Activated effector memory CD4-positive, alpha-beta T cell treated with Interleukin-2 at 50 U/mL for 16 hours (primary cell): ENCODE measurements around the gene KLHL36.
A peak's percentile ranks its signal among the peaks of the same experiment; 100 is the strongest.

Source experiments
- DNase-seq: peaks from one replicate; pipeline ENCODE4 v3.0.0-alpha.2; 2020

The KLHL36 gene

GRCh38 chr16:84647828-84648594 lies at the start of gene KLHL36:
KLHL36 (plus strand) TSS chr16:84648511; CDS start chr16:84650868, 2,357 bp downstream.
- DNase-seq, result peak; percentile 73

- no peak for DNase-seq
Observed at GRCh38 chr16:84599521-84600202, 48.6 kb upstream of the KLHL36 start.

DNA sequence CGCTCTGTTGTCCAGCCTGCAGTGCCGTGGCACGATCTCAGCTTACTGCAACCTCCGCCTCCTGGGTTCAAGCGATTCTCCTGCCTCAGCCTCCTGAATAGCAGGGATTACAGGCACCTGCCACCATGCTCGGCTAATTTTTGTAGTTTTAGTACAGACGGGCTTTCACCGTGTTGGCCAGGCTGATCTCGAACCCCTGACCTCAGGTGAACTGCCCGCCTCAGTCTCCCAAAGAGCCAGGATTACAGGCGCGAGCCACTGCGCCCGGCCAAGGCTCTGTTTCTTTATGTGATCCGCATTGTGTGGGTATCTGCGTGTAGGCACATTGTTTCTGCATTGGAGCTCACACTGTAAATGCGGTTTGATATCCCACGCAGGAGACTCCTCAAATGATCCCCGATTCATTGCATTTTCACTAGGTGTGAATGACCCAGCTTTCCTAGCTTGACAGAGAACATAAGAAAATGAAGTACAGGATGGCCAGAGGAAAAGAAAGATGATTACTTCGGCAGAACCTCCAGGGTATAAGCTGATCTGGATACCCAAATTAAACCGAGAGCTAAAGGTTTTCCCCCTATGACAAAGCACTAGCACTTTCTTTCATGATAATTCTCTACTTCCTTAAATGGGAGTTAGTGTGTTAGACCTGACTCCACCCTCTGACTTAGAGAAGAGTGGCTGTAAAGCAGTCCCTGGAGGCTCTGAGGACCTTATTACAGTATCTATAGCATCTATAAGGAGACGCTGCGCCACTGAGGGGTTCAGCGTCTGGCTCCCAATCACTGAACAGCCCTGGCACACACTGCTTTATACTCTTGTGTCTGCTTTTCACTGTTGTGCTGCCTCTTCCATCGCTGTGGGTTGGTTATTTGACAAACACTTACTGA lies 47.7 kb upstream of the KLHL36 start:
- DNase-seq, result no peak

GRCh38 chr16:84603140-84603816 lies 45.0 kb upstream of the KLHL36 start:
- DNase-seq, result no peak

DNA sequence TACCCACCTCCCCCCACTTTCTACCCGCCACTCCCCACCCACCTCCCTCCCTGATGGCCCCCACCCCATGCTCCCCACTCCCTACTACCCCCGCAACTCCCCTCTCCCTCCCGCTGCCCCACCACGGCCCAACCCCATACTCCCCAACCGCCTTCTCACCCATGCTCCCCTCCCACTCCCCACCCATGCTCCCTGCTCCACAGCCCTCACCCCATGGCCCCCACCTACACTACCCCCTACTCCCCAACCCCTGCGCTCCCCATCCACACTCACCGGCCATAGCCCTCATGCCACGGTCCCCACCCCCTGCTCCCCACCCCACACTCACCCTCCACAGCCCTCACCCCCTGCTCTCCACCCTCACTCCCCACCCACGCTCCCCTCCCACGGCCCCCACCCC lies 44.4 kb upstream of the KLHL36 start:
- no peak for DNase-seq

GRCh38 chr16:84604477-84605013 lies 43.8 kb upstream of the KLHL36 start:
- no peak for DNase-seq

GRCh38 chr16:84605339-84605848 lies 42.9 kb upstream of the KLHL36 start:
- no peak for DNase-seq

- DNase-seq, result no peak
Observed at GRCh38 chr16:84606081-84606875, 42.0 kb upstream of the KLHL36 start.

DNA sequence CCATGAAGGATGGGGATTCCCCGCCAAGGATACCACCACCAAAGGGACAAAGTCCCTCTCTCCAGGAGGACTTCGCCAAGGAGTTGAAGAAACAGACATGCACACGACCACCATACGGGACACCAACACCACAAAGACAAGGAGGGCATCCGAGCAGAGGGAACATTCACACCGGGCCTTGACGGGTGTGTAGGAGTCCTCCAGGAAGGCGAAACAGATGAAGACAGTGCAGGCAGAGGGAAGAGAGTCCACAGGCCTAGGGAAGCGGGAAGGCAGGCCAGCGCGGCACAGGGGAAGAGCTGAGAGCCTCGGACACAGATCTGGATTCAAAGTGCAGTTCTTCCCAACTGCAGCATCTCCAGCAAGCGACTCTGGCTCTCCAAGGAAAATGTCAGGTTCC lies 41.2 kb upstream of the KLHL36 start:
- DNase-seq, result no peak

DNA sequence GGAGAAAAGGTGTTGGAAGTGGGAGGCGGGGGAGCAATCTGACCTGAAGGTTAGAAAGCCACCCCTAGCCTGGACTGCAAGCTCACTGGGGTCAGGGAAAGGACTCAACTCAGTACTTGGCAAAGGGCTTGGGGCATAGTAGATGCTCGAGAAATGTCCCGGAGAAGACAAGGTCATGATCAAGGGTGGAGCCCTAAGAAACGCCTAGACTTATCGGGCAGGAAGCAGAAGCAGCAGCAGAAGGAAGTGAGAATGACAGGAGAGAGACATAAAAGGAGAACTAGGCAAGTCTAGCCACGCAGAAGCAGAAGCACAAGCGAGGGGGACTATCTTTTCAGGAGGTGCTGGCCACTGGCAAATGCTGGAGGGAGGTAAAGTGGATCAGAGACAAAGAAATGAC lies 40.6 kb upstream of the KLHL36 start:
- DNase-seq, result no peak

GRCh38 chr16:84608282-84608681 lies 40.0 kb upstream of the KLHL36 start:
- DNase-seq, result no peak

DNA sequence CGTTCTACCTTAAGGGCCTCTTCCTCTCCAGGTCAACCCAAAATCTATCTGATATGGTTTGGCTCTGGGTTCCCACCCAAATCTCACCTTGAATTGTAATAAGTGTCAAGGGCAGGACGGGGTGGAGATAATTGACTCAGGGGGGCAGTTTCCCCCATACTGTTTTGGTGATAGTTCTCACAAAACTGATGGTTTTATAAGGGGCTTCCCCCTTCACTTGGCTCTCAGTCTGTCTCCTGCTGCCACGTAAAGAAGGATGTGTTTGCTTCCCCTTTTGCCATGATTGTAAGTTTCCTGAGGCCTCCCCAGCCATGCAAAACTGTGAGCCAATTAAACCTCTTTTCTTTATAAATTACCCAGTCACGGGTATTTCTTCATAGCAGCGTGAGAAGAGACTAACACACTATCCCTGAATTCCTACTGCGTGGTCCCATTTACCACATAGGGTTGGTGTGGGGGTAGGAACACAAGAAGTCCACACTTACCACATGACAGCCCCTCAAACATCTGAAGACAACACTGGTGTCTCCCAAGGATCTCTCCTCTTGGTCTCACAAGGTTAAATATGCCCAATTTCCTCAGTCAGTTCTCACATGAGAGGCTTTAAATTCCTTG lies 38.6 kb upstream of the KLHL36 start:
- DNase-seq, result no peak

- no peak for DNase-seq
Observed at GRCh38 chr16:84610376-84610775, 37.9 kb upstream of the KLHL36 start.

GRCh38 chr16:84611041-84611440 lies 37.3 kb upstream of the KLHL36 start:
- DNase-seq, result no peak

DNA sequence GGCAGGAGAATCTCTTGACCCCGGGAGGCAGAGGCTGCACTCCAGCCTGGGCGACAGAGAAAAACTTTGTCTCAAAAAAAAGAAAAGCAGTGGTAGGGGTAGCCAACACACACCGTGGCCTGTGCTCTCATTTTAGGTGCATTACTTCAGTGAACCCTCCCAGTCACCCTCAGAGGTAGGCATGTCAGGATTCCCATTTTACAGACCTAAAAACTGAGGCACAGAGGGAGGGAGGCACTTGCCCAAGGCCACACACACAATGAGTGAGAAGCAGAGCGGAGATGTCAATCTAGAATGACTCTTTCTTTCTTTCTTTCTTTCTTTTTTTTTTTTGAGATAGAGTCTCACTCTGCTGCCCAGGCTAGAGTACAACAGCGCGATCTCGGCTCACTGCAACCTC lies 35.6 kb upstream of the KLHL36 start:
- DNase-seq, result no peak

- no peak for DNase-seq
Observed at GRCh38 chr16:84613408-84614072, 34.8 kb upstream of the KLHL36 start.

- no peak for DNase-seq
Observed at GRCh38 chr16:84614073-84614459, 34.2 kb upstream of the KLHL36 start.

DNA sequence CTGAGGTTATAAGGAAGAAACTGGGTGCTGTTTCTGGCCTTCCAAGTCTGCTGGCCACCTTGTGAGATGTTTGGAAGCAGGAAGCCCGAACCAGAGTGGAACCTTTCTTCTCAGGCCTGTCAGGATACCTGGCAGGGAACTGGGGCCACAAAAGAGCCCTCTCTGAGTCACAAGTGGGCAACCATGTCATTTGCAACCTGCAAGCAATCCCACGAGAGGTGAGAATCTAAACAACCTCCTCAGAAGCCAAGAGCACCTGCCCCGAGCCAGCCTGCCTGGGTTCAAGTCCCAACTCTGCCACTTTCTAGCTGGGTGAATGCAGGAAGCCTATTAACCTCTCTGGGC lies 33.7 kb upstream of the KLHL36 start:
- no peak for DNase-seq

DNA sequence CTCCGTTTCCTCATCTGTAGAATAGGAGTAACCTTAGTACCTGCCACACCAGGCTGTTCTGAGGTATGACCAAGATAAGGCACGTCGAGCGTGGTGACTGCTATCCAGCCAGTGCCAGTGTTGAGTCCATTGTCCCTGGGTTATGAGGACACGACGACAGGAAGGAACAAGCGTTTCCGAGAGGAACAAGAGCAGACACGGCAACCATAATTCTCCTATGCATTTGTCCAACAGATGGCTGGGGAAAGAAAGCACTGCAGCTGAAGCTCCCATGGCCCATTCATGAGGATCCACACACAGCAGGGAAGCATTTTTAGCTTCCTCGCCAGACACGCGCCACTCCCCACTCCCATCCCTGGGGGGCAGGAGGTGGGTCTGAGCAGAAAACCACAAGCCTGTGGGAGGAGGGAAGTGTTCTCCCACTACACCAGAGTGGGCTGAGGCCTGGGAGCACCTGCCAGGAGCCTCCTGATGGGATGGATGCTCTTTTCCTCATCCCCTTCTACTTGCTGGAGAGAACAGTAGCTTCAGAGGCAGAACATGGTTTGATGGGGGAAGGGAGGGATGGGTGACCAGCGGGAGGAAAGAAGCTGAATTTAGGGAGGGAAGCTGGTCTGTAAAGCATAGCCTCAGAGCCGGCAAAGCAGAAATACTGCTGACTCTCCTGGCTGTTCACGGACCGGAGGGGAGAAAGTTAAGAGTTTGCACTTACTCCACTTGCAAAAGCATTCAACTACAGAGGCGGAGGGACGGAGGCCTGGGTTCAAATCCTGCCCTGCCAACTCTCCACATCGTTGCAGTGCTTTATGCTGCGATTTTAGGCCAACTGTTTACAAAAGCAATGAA lies 33.1 kb upstream of the KLHL36 start:
- no peak for DNase-seq

DNA sequence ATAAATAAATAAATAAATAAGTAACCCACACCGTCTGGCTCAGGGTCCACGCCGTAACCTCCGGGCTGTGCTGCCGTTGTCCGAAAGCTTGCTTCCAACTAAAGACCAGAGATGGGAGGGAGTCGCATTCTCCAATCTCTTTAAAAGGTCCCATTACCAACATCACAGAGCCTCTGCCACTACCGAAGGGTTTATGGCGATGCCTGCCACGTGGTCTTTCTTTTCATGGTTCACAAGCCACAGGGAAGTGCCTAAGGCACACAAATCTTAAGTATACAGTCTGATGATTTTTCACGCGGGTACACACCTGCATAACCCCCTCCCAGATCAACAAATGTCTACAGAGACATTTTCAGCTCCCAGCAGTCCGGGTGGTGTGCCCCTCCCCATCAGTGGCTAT lies 31.8 kb upstream of the KLHL36 start:
- no peak for DNase-seq
